Erythroblast (primary cell): ENCODE data around the gene SIGLEC7.

ENCODE experiments used
- GATA1 ChIP-seq: IDR thresholded peaks from 2 replicates; pipeline ENCODE4 v1.6.1; 2011; ENCODE audit warnings: low read depth, mild to moderate bottlenecking, control low read depth, low read length, moderate library complexity
- POLR2A ChIP-seq: IDR thresholded peaks from 2 replicates; pipeline ENCODE4 v1.6.1; 2011; ENCODE audit warnings: mild to moderate bottlenecking, low read length

DNA sequence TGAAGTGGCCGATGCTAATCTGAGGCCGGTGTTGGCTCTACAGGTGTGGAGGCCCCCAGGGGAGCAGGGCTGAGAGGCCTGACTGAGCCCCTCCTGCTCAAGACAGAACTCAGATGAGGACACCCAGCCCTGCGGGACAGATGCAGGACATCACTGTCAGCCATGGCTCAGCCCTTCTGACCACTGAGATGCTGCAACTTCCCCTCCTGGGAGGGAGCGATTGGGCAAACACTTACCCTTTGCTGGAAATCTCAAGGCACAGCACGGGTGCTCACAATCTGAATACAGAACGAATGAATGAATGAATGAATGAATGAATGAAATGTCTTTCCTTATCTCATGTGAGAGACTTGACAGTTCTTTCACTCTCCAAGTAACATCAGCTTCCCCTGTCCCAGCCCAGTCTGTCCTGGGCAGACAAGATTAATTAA lies 3.5 kb upstream of the SIGLEC7 start:
- TF ChIP-seq POLR2A (no peak), GATA1 (no peak)
